GM12875 (cell line): ENCODE data around the gene LMO1.

Experiments
- H3K4me3 ChIP-seq: one replicate; pipeline ENCODE4 v1.5.1; 2011; ENCODE audit warnings: low read depth, low read length, control low read depth
- CTCF ChIP-seq: IDR thresholded peaks from 2 replicates; pipeline ENCODE4 v1.5.1; 2011; ENCODE audit warnings: low read depth, mild to moderate bottlenecking, control low read depth, inconsistent platforms, low read length, moderate library complexity, borderline replicate concordance; ENCODE audit not compliant: insufficient read depth

Gene LMO1

GRCh38 chr11:8263769-8264410 lies at the start of gene LMO1:
Gene LMO1, minus strand, starts transcription at chr11:8263878. Its CDS starts 516 bp downstream, at chr11:8263362.
- H3K4me3 ChIP-seq: peak within 1 kb of the TSS; percentile 37
- TF ChIP-seq CTCF: peak; percentile 95

GRCh38 chr11:8312986-8313385 lies 49.3 kb upstream of the LMO1 start:
- H3K4me3 ChIP-seq: no peak overlapping the region
- TF ChIP-seq CTCF: no peak

- no peak overlapping the region for H3K4me3 ChIP-seq
- TF ChIP-seq CTCF: no peak
Measured at GRCh38 chr11:8311366-8311765, 47.7 kb upstream of the LMO1 start.

GRCh38 chr11:8310743-8311298 lies 47.1 kb upstream of the LMO1 start:
- TF ChIP-seq CTCF: no peak
- H3K4me3 ChIP-seq: no peak overlapping the region

GRCh38 chr11:8309862-8310261 lies 46.2 kb upstream of the LMO1 start:
- H3K4me3 ChIP-seq: no peak overlapping the region
- no peak for TF ChIP-seq CTCF

GRCh38 chr11:8309311-8309710 lies 45.6 kb upstream of the LMO1 start:
- no peak overlapping the region for H3K4me3 ChIP-seq
- TF ChIP-seq CTCF: no peak

- TF ChIP-seq CTCF: no peak
- H3K4me3 ChIP-seq: no peak overlapping the region
Measured at GRCh38 chr11:8307601-8308000, 43.9 kb upstream of the LMO1 start.
